HG02610 (cell line): ENCODE results near the gene IER3.
A peak's percentile ranks its signal among the peaks of the same experiment; 100 is the strongest.

ENCODE experiments used
- ATAC-seq: cut with Tn5 transposase; IDR thresholded peaks from one replicate; pipeline ENCODE4 v1.9.1; 2021; ENCODE audit warnings: mild to moderate bottlenecking, moderate library complexity; ENCODE audit not compliant: unreplicated experiment

The IER3 gene

GRCh38 chr6:30744054-30744805, at the start of gene IER3:
Gene IER3, minus strand, starts transcription at chr6:30744547. Its CDS starts 29 bp downstream, at chr6:30744518.
- peak; percentile 30 for ATAC-seq

DNA sequence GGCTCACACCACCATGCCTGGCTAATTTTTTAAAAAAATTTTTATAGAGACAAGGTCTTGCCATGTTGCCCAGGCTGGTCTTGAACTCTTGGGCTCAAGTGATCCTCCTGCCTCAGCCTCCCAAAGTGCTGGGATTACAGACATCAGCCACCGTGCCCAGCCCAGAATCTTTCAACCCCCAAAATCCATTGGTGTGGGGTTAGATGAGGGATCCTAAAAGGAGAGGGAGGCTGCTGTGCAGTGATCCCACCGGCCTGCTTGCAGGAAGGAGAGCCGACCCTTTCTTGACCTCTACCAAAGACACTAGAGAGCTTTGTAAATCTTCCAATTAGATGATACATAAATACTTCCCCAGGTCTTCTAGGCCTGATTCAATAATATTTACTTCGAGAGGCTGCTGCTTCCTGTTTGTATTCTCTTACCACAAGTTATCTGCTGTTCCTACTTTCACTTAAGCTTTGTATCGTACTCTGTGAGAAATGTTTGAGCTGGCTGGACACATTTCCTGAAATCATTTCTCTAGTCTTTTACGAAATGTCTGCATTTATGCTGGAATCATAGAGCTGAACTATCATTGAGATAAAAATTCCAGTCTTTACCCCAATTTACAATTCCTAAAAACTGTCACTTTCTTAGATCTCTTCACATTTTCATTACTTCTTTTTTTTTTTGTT, 49.3 kb upstream of the IER3 start:
- no peak for ATAC-seq

DNA sequence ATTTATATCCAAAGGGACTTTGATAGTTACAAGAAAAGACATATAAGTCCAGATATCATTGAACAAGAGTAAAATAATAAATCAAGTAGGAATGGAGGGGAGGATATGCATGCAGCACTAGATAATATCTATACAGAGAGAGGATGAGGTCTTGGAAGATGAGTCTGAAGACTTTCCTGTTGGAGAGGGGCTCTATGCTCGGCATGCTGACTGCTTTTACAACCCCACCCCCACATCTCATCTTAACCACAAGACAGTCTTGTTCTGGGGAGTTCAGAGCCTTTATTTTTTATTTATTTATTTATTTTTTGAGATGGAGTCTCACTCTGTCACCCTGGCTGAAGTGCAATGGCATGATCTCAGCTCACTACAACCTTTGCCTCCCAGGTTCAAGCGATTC, 48.4 kb upstream of the IER3 start:
- ATAC-seq: no peak

- no peak for ATAC-seq
Observed at GRCh38 chr6:30790724-30791383, 46.5 kb upstream of the IER3 start.

GRCh38 chr6:30789606-30790005, 45.3 kb upstream of the IER3 start:
- no peak for ATAC-seq

DNA sequence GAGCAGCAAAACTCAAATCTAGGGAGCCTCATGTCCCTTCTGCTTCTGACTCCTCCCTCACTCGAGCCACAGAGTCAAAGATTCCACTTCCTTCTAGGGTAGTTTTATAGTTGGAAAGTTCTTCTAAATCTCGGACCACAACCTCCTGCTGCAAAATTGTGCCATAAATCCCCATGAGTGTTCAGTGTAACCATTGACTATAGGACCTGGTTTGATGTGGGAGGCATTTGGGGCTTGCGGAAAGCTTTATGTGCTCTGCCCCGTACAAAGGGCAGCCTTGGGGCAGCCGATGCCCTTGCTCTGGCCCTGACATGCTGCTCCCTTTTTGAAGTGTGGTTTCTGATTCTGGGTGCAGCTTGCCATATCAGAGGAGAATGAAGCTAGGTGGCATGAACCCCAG, 43.6 kb upstream of the IER3 start:
- ATAC-seq: no peak

GRCh38 chr6:30782425-30783014, 38.2 kb upstream of the IER3 start:
- no peak for ATAC-seq

DNA sequence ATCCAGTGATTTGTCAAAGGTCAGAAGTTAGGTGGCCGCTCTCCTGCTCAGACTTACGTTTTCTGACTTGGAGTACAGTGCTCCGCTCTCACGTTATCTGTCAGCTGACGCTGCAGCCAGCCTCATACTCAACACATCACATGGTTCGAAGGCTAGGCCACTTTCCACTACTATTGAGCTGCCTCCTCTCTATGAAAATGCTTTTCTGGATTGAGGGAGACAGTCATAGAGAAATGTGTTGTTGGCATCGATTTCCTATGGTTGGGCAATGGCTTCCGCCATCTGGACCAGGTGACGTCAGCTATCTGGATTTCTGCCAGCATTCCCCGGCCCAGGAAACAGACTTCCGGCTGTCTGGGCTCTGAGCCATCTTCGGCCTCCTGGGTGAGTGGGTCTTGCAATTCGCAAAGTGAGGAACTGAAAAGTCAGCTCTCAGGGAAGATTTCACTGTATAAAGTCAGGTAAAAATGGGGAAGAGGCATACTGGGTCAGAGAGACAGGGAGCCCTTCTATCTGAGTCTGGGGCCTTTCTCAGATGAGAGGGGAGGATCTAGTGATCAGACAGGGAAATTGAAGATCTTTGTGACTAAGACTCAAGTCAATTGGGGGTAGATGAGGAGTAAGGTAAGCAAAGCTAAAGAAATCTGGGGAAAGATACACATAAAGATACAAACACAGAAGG, 37.5 kb upstream of the IER3 start:
- ATAC-seq: no peak

DNA sequence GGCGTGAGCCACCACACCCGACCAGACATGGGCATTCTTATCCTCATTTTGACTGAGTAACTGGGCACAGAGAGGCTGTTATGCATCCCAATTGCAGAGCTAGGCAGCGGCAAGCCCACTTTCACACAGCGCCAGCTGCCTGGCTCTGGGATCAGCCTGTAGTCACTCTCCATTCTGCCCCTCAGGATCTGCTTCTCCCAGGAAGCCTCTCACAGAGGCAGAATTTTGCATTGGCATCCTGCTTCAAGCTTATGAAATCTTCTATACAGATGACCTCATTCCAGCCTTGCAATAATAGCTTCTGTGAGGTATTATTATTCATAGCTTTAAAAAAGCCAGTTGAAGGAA, 37.0 kb upstream of the IER3 start:
- no peak for ATAC-seq

- ATAC-seq: no peak
Observed at GRCh38 chr6:30780642-30780920, 36.2 kb upstream of the IER3 start.

- ATAC-seq: no peak
Observed at GRCh38 chr6:30779850-30780641, 35.7 kb upstream of the IER3 start.

DNA sequence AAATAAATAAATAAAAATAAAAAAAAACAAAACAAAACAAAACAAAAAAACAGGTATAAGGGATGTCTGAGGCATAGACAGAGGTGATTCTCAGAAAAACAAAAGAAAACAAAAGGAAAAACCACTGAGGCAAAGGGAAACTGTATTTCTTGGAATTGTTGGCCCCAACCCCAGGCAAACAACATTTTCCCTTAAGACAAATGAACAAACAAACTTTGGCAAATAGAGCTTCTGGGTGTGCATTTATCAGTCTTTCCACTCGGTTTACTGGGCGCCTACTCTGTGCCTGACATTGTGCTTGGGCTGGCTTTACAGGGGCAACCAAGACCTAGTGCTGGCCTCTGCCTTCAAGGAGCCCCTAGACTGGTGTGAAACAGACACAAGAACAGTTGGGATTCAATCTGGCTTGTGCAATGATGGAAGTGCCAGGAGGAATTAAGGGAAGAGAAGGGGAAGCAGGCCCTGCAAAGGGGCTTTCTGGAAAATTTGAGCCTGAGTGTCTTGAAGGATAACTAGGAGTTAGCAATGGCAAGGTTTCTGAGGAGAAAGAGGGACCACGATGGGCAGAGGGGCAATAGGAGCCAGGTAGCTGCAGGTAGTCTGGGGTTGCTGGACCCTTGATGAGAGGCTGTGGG, 33.8 kb upstream of the IER3 start:
- no peak for ATAC-seq

DNA sequence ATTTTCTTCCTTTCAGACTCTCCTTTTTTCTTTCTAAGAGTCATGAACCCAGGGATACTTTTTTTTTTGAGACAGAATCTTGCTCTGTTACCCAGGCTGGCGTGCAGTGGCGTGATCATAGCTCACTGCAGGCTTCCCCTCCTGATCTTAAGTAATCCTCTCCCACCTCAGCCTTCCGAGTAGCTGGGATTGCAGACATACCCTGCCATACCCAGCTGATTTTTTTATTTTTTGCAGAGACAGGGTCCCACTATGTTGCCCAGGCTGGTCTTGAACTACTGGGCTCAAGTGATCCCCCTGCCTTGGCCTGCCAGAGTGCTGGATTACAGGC, 32.8 kb upstream of the IER3 start:
- ATAC-seq: no peak

DNA sequence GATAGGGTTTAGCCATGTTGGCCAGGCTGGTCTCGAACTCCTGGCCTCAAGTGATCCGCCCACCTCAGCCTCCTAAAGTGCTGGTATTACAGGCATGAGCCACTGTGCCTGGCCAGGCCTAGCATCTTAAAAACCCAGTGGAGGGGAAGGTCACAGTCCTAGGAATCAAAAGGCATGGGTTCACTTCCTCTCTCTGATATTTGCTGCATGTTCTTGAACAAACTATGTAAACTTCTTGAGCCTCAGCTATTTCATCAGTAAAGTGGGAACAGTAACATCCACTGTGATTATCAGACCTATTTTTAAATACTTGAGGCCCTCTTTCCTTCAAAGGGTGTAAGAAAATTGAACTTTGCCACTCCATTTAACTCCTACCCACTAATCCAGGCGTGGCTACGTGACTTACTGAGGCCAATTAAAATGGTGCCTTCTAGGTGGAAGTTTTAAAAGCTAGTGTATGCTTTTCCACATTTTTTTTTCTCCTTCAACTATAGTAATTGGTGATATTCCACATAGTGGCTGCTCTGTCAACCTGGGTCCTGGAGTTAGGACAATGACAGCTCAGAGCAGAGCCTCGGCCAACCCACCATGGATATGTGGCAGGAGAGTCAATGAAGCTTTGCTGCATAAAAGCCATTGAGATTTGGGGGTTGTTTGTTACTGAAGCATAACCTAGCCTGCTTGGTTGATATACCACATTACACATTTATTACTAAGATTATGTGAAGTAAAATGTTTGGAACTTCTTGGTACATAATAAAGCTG, 32.2 kb upstream of the IER3 start:
- no peak for ATAC-seq

DNA sequence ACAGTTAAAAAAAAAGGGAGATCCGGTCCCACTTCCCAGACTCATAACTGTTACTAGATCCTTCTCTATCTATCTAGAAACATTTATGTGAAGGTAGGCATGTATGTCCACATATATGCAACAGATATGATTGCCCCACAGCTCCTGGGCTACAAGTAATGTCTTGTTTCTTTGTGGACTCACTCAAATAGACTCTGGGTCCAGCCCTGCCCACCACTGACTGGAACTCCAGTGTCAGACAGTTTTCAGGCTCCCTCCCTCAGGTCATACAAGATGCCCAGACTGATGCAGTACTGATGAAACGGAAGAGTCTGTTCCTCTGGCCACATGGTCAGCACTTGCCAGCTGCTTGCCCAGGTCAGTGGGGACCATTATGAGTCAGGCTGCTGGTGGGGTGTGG, 30.8 kb upstream of the IER3 start:
- no peak for ATAC-seq

DNA sequence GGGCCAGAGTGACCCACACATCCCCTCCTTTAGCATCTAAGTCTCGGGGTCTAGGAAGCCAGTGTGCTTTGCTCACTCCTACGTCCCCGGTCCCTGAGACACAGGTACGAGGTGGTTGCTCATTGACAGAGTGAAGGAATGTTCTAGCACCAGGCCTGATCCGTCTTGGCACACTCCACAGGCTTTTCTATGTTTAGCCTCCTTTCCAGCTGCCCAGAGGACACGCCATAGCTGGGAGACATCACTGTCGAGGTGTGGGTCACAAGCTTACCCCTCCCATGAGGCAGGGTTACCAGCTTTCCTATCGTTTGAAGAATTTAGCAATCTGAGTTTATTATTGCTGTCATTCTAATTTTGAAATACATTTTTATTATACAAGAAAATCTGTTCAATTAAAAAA, 30.4 kb upstream of the IER3 start:
- ATAC-seq: no peak

- ATAC-seq: no peak
Observed at GRCh38 chr6:30770592-30770991, 26.2 kb upstream of the IER3 start.

GRCh38 chr6:30769853-30770524, 25.6 kb upstream of the IER3 start:
- ATAC-seq: no peak
